GM23338 (cell line): ENCODE results near the gene CCDC122.

Experiments
- EZH2 ChIP-seq: fragments of 200-600 bp; sonication (generic); IDR thresholded peaks from one replicate; pipeline ENCODE4 v1.8.0; 2017; ENCODE audit warnings: antibody characterized with exemption, mild to moderate bottlenecking, low read depth; ENCODE audit not compliant: unreplicated experiment
- EZH2phosphoT487 ChIP-seq: fragments of 200-600 bp; sonication (generic); IDR thresholded peaks from one replicate; pipeline ENCODE4 v1.8.1; 2018; ENCODE audit warnings: antibody characterized with exemption; ENCODE audit not compliant: unreplicated experiment
- JUNB ChIP-seq: IDR thresholded peaks from one replicate; pipeline ENCODE4 v1.6.1; 2016; ENCODE audit warnings: antibody characterized with exemption; ENCODE audit not compliant: unreplicated experiment
- NANOG ChIP-seq: IDR thresholded peaks from 2 replicates; pipeline ENCODE4 v1.6.1; 2016; ENCODE audit warnings: antibody characterized with exemption, borderline replicate concordance
- POLR2AphosphoS5 ChIP-seq: IDR thresholded peaks from 2 replicates; pipeline ENCODE4 v1.6.1; 2016; ENCODE audit warnings: antibody characterized with exemption, low read depth
- TF ChIP-seq, protein P1 (sequence below), 2 experiments: fragments of 200-600 bp in 1 of 2; sonication (generic) in 1 of 2; conservative IDR thresholded peaks; 2 replicates each; pipeline versions ENCODE4 v1.5.1 to v1.6.1; 2016 to 2017; ENCODE audit warnings: antibody characterized with exemption in 2 of 2, low read depth in 2 of 2, mild to moderate bottlenecking in 2 of 2, moderate library complexity in 1 of 2
- TF ChIP-seq, protein P2 (sequence below): IDR thresholded peaks from one replicate; pipeline ENCODE4 v1.6.1; 2018; ENCODE audit warnings: antibody characterized with exemption; ENCODE audit not compliant: unreplicated experiment
- TF ChIP-seq, protein P3 (sequence below): IDR thresholded peaks from 2 replicates; pipeline ENCODE4 v1.6.1; 2016; ENCODE audit warnings: antibody characterized with exemption

DNA sequence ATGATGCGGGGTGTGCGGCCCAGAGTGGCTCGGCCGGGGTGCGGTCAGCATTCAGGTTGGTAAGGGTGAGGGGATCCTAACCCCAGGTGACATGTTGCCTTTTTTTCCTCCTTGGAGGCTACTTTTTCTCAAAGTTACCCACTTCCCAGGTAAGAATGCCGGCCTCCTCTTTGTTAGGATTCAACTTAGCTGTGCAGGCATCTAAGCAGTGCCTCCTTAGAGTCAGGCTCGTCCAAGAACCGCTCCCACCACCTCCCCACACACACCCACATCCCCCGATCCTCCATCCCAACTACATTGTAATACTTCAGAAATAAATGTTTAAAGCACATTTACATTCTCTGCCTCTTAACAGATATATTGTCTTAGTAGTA lies 92.0 kb downstream of the CCDC122 start:
- TF ChIP-seq, protein P1, sequence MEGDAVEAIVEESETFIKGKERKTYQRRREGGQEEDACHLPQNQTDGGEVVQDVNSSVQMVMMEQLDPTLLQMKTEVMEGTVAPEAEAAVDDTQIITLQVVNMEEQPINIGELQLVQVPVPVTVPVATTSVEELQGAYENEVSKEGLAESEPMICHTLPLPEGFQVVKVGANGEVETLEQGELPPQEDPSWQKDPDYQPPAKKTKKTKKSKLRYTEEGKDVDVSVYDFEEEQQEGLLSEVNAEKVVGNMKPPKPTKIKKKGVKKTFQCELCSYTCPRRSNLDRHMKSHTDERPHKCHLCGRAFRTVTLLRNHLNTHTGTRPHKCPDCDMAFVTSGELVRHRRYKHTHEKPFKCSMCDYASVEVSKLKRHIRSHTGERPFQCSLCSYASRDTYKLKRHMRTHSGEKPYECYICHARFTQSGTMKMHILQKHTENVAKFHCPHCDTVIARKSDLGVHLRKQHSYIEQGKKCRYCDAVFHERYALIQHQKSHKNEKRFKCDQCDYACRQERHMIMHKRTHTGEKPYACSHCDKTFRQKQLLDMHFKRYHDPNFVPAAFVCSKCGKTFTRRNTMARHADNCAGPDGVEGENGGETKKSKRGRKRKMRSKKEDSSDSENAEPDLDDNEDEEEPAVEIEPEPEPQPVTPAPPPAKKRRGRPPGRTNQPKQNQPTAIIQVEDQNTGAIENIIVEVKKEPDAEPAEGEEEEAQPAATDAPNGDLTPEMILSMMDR (conservative IDR thresholded peaks at IDR 0.05; ENCODE audit: low read depth in 2 of 2), result no peak
- TF ChIP-seq, protein P2, sequence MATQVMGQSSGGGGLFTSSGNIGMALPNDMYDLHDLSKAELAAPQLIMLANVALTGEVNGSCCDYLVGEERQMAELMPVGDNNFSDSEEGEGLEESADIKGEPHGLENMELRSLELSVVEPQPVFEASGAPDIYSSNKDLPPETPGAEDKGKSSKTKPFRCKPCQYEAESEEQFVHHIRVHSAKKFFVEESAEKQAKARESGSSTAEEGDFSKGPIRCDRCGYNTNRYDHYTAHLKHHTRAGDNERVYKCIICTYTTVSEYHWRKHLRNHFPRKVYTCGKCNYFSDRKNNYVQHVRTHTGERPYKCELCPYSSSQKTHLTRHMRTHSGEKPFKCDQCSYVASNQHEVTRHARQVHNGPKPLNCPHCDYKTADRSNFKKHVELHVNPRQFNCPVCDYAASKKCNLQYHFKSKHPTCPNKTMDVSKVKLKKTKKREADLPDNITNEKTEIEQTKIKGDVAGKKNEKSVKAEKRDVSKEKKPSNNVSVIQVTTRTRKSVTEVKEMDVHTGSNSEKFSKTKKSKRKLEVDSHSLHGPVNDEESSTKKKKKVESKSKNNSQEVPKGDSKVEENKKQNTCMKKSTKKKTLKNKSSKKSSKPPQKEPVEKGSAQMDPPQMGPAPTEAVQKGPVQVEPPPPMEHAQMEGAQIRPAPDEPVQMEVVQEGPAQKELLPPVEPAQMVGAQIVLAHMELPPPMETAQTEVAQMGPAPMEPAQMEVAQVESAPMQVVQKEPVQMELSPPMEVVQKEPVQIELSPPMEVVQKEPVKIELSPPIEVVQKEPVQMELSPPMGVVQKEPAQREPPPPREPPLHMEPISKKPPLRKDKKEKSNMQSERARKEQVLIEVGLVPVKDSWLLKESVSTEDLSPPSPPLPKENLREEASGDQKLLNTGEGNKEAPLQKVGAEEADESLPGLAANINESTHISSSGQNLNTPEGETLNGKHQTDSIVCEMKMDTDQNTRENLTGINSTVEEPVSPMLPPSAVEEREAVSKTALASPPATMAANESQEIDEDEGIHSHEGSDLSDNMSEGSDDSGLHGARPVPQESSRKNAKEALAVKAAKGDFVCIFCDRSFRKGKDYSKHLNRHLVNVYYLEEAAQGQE, result no peak
- TF ChIP-seq POLR2AphosphoS5 (no peak), EZH2 (no peak), JUNB (no peak), EZH2phosphoT487 (no peak), NANOG (no peak)
- TF ChIP-seq, protein P3, sequence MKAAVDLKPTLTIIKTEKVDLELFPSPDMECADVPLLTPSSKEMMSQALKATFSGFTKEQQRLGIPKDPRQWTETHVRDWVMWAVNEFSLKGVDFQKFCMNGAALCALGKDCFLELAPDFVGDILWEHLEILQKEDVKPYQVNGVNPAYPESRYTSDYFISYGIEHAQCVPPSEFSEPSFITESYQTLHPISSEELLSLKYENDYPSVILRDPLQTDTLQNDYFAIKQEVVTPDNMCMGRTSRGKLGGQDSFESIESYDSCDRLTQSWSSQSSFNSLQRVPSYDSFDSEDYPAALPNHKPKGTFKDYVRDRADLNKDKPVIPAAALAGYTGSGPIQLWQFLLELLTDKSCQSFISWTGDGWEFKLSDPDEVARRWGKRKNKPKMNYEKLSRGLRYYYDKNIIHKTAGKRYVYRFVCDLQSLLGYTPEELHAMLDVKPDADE, result no peak
